HG03108 (cell line): Measurements from ENCODE around the gene TMEM269.

Experiments
- ATAC-seq: cut with Tn5 transposase; IDR thresholded peaks from one replicate; pipeline ENCODE4 v1.9.1; 2021; ENCODE audit warnings: moderate library complexity; ENCODE audit not compliant: unreplicated experiment

Gene TMEM269

DNA sequence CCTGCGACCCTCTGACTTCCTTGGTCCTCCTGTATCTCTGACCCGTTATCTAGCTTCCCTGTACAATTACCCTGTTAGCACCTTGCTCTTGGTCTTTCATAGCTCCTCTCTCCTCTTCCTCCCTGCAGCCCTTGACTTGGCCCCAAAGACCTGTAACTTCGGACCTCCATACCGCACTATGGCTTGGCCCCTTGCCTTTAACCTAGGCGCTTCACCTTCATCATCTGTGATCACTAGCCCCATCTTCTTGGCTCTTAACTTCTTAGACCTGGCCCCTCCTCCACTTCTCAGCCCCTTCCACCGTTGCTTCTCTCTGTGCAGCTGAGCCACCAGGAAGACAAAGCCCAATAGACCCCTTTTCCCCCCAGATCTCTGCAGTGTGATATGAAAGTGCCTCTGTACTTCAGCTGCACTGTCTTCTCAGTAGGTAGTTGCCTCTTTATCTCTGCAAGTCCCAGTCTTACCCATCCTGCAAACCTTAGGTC, 62.4 kb downstream of the TMEM269 start:
- ATAC-seq, result no peak

- no peak for ATAC-seq
These were observed 63.1 kb downstream of the TMEM269 start for GRCh38 chr1:42847721-42848460.

DNA sequence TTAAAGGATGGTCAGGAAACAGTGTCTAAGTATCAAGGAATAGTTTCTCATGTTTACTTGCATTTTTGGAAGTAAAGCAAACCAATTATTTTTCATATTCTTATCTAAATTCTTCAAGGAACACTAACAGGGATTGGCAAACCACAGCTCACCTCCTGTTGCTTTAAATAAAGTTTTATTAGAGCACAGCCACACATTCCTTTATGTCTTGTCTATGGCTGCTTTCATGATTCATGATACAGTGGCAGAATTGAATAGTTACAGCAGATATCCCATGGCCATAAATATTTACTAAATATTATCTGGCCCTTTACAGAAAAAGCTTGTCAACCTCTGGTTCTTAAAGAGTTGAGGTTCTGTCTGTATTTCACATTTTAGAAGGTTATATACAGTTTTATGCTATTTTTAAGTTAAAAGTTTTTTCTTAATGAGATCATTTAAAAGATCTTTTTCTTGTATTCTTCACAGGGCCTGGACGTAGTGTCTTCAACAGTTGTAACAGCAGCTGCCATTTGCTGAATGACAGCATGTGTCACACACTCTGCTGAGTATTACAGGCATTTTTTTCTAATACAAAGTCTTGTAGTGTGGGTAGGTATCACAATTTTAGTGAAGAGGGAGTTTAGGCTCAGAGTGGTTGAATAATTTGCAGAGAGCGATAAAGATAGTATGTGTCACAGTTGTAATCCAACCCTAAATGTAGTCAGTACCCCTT, 64.2 kb downstream of the TMEM269 start:
- ATAC-seq, result no peak

- no peak for ATAC-seq
These were observed 65.2 kb downstream of the TMEM269 start for GRCh38 chr1:42849944-42850343.
